Spleen (tissue), 11 donors: Measurements from ENCODE around the gene MCM5. TPM values are rescaled to one million over a fixed set of nuclear protein-coding genes. Genes with fewer than 3 reads are reported as not detected.

Source experiments
- DNase-seq: peaks from one replicate; pipeline ENCODE4 v3.0.0-alpha.2; 2020
- H3K27ac ChIP-seq, 8 donors: fragments of 200-600 bp; sonication (generic) in 7 of 8; 1 replicate in 4 of 8; 2 replicates in 4 of 8; pipeline versions ENCODE4 v1.5.0 to v1.8.0; 2016 to 2021; ENCODE audit warnings: inconsistent platforms in 4 of 8, mild to moderate bottlenecking in 4 of 8, moderate library complexity in 1 of 8
- H3K27me3 ChIP-seq, 7 donors: fragments of 200-600 bp; sonication (generic) in 6 of 7; replicated peaks in 1 of 7; 1 replicate in 4 of 7; 2 replicates in 3 of 7; pipeline versions ENCODE4 v1.5.0 to v1.8.0; 2016 to 2021; ENCODE audit warnings: inconsistent platforms in 3 of 7, mild to moderate bottlenecking in 1 of 7
- H3K36me3 ChIP-seq, 6 donors: fragments of 200-600 bp; sonication (generic) in 5 of 6; 1 replicate in 4 of 6; 2 replicates in 2 of 6; pipeline versions ENCODE4 v1.5.0 to v1.8.0; 2016 to 2021; ENCODE audit warnings: inconsistent platforms in 2 of 6
- H3K4me1 ChIP-seq, 6 donors: fragments of 200-600 bp; sonication (generic) in 5 of 6; 1 replicate in 3 of 6; 2 replicates in 3 of 6; pipeline versions ENCODE4 v1.5.0 to v1.8.0; 2016 to 2021; ENCODE audit warnings: inconsistent platforms in 3 of 6
- H3K4me3 ChIP-seq, 8 donors: fragments of 200-600 bp; sonication (generic) in 7 of 8; 1 replicate in 4 of 8; 2 replicates in 4 of 8; pipeline versions ENCODE4 v1.5.0 to v1.8.0; 2016 to 2021; ENCODE audit warnings: inconsistent platforms in 4 of 8, mild to moderate bottlenecking in 4 of 8, moderate library complexity in 2 of 8
- H3K9me3 ChIP-seq, 8 donors: fragments of 200-600 bp; sonication (generic) in 7 of 8; 1 replicate in 4 of 8; 2 replicates in 4 of 8; pipeline versions ENCODE4 v1.5.0 to v1.8.0; 2016 to 2021; ENCODE audit warnings: inconsistent platforms in 4 of 8
- POLR2A ChIP-seq, 3 donors: fragments of 450-650 bp; IDR thresholded peaks; one replicate each; pipeline ENCODE4 v1.5.1; 2017; ENCODE audit warnings: antibody characterized with exemption in 3 of 3, mild to moderate bottlenecking in 1 of 3
- POLR2AphosphoS5 ChIP-seq, 3 donors: sonication (generic); formaldehyde crosslinking; IDR thresholded peaks; one replicate each; pipeline ENCODE4 v1.5.1; 2017; ENCODE audit warnings: antibody characterized with exemption in 3 of 3
- WGBS, 5 donors: extraction: QIAGEN DNeasy Blood & Tissue Kit in 3 of 5; methylation state at CpG; one replicate each; pipeline versions ENCODE4 v1.1.5 to v1.1.7; 2013 to 2018; 5-methylcytosine and 5-hydroxymethylcytosine counted together
- intact Hi-C: fragments of 100-400 bp; cut with DNase I; formaldehyde crosslinking; loops from one replicate; pipeline ENCODE4 v1.15.0; 2023; ENCODE audit warnings: low total_unique reads
- polyA plus RNA-seq, 3 donors: library from polyadenylated mRNA; stranded (reverse); fragments of 200-250 nt; gene quantifications; one replicate each; pipeline ENCODE4 v1.2.1, GENCODE V29; 2013
- total RNA-seq, 7 donors: library from RNA; depleted of rRNA in 3 of 7; stranded (reverse); fragments of >200 nt in 3 of 7; fragmentation: NEBNext Ultra II Directional in 4 of 7; extraction: Animal tissue kit (Norgen Biotek cat#: 25700) in 4 of 7; gene quantifications; one replicate each; pipeline versions ENCODE4 v1.1.0 to v1.2.1, GENCODE V29; 2016 to 2021
- TF ChIP-seq, protein P1 (sequence below), 11 experiments: fragments of 200-600 bp in 7 of 11; fragments of 450-650 bp in 4 of 11; sonication (generic) in 4 of 11; IDR thresholded peaks in 8 of 11; conservative IDR thresholded peaks in 3 of 11; 1 replicate in 7 of 11; 2 replicates in 4 of 11; pipeline versions ENCODE4 v1.4.0 to v1.8.0; 2016 to 2021; ENCODE audit warnings: antibody characterized with exemption in 11 of 11, inconsistent platforms in 4 of 11, mild to moderate bottlenecking in 1 of 11
- donor health status: healthy with polysubstance abuse.
- donor health status: DM: no; HTN: no; CAD: no; lungs with moderate emphysema.
- donor health status: DM: no; HTN: no; CAD: no.
- donor health status: Bipolar disorder and iron deficiency.
- donor health status: healthy.
- donor health status: DM: no; HTN: no; CAD: no.
- donor health status: DM: yes; HTN: yes; CAD: no.

Gene MCM5
- total and polyA plus RNA-seq, 10 donors: 45.2 to 96.3 (median 56.5) TPM

DNA sequence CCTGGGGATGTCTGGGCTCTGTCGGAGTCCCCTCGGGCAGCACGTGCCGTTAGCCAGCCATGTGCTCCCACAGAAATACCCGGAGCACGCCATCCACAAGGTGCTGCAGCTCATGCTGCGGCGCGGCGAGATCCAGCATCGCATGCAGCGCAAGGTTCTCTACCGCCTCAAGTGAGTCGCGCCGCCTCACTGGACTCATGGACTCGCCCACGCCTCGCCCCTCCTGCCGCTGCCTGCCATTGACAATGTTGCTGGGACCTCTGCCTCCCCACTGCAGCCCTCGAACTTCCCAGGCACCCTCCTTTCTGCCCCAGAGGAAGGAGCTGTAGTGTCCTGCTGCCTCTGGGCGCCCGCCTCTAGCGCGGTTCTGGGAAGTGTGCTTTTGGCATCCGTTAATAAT, 24.1 kb downstream of the MCM5 start:
- H3K4me1 ChIP-seq: peaks cover 0 to 10% (median 0%) of the 10 kb centered on the region in 6 donors
- no peak for DNase-seq
- no peaks in the 10 kb centered on the region for H3K27me3 ChIP-seq
- TF ChIP-seq POLR2A (IDR thresholded peaks at IDR 0.05): no peak
- TF ChIP-seq, protein P1, sequence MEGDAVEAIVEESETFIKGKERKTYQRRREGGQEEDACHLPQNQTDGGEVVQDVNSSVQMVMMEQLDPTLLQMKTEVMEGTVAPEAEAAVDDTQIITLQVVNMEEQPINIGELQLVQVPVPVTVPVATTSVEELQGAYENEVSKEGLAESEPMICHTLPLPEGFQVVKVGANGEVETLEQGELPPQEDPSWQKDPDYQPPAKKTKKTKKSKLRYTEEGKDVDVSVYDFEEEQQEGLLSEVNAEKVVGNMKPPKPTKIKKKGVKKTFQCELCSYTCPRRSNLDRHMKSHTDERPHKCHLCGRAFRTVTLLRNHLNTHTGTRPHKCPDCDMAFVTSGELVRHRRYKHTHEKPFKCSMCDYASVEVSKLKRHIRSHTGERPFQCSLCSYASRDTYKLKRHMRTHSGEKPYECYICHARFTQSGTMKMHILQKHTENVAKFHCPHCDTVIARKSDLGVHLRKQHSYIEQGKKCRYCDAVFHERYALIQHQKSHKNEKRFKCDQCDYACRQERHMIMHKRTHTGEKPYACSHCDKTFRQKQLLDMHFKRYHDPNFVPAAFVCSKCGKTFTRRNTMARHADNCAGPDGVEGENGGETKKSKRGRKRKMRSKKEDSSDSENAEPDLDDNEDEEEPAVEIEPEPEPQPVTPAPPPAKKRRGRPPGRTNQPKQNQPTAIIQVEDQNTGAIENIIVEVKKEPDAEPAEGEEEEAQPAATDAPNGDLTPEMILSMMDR (IDR thresholded peaks at IDR 0.05 in 8 of 11, conservative IDR thresholded peaks at IDR 0.05 in 3 of 11): no peak
- peak in 1 of 3 donors; percentile 26 for TF ChIP-seq POLR2AphosphoS5 (IDR thresholded peaks at IDR 0.05)
- H3K4me3 ChIP-seq: no peak overlapping the region
- intact Hi-C loops: no loop called here
- H3K27ac ChIP-seq: no peak overlapping the region
- no peaks in the 10 kb centered on the region for H3K9me3 ChIP-seq
- WGBS, 5 donors: 94 to 97% (median 96%) methylated on average over 14 to 26 of the region's 26 CpGs
- H3K36me3 ChIP-seq: peaks cover 0 to 98% (median 68%) of the 10 kb centered on the region in 6 donors

DNA sequence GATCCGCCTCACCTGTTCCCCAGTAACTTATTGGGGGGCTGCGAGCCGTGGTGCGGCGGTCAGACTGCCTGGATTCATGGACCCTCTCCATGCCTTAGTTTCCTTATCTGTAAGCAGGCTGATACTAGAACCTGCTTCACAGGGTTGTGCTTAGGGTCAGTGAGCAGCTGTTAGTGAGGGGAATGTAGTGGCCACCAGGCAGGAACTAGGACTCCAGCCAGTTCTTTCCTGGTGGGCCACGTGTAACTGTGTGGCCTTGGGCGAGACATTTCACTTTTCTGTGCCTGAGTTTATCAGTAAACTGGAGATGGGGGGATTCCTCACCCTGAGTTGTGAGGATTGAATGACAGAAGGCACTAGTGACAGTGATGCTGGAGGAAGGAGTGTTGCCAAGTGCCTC, 24.8 kb downstream of the MCM5 start:
- Histone ChIP-seq H3K27me3 (no peaks in the 10 kb centered on the region), H3K36me3 (peaks cover 0 to 98% (median 62%) of the 10 kb centered on the region in 6 donors), H3K27ac (peak overlapping the region in 3 of 8 donors; percentile 9 to 33 (median 28)), H3K4me1 (peaks cover 0 to 10% (median 0%) of the 10 kb centered on the region in 6 donors), H3K4me3 (no peak overlapping the region), H3K9me3 (no peaks in the 10 kb centered on the region)
- intact Hi-C loops: no loop called here
- no peak for DNase-seq
- TF ChIP-seq POLR2AphosphoS5 (IDR thresholded peaks at IDR 0.05): peak in 1 of 3 donors; percentile 47
- TF ChIP-seq POLR2A (IDR thresholded peaks at IDR 0.05): no peak
- TF ChIP-seq, protein P1 (IDR thresholded peaks at IDR 0.05 in 8 of 11, conservative IDR thresholded peaks at IDR 0.05 in 3 of 11): no peak
- WGBS, 5 donors: 80 to 87% (median 85%) methylated on average over 7 of the region's 7 CpGs

DNA sequence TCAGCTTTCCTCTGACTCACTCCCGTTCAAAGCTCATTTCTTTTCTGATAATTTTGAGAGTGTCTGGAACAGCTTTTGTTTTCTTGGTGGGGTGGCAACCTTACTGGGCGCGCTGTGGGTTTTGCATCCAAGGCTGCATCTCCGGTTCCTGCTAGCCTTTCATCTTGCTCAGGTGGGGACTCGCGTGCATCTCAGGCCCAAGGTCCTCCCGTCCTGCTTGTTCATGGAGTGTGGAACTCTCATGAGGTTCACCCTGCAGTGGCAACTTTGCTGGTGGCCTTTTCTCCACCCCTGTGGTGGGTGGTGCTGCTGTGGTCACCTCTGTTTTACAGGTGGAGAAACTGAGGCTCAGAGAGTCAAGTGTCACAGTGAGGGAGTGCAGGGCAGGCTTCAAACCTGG, 25.6 kb downstream of the MCM5 start:
- Histone ChIP-seq H3K36me3 (peaks cover 0 to 96% (median 54%) of the 10 kb centered on the region in 6 donors), H3K27me3 (no peaks in the 10 kb centered on the region), H3K4me1 (peaks cover 0 to 12% (median 0%) of the 10 kb centered on the region in 6 donors), H3K9me3 (no peaks in the 10 kb centered on the region), H3K27ac (no peak overlapping the region), H3K4me3 (no peak overlapping the region)
- intact Hi-C loops: no loop called here
- 92 to 97% (median 92%) methylated on average over 7 of the region's 7 CpGs for WGBS, 5 donors
- TF ChIP-seq POLR2AphosphoS5 (IDR thresholded peaks at IDR 0.05): no peak
- TF ChIP-seq, protein P1 (IDR thresholded peaks at IDR 0.05 in 8 of 11, conservative IDR thresholded peaks at IDR 0.05 in 3 of 11): no peak
- no peak for TF ChIP-seq POLR2A (IDR thresholded peaks at IDR 0.05)
- no peak for DNase-seq

DNA sequence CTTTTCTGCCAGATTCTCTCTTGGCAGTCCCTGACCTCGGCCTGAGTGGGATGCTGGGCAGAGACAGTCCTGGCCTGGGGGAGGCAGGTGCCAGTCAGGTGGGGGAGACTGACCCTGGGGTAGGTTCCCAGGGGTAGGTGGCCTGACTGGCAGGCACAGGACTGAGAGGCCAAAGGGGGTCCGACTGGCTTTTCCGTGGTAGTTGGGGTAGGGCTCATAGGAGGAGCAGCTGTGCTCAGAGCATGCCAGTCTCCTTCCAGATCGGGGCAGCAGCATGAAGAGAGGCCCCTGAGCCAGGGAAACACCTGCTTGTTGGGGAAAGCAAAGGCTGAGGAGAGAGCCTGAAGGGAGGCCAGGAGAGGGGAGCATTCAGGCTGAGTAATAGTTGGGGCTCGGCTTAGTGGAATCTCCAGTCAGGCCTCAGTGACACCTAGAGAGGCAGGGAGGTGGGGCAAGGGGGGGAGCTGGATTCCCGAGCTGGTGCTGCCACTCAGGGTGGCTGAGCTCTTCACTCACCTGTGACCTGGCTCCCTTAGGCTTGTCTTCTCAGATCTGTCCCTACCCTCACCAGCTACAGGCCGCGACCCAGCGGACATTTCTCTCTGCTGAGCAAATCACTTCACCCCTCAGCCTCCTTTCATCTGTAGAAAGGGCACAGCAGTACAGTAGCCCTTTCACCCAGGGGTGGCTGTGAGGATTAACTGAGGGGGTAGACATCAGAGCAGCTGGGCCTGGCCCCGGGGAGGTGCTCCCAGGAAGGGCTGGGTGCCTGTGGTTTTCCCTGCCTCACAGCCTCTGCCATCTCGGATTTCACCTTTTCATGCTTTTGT, 26.2 kb downstream of the MCM5 start:
- TF ChIP-seq POLR2A (IDR thresholded peaks at IDR 0.05): no peak
- TF ChIP-seq, protein P1 (IDR thresholded peaks at IDR 0.05 in 8 of 11, conservative IDR thresholded peaks at IDR 0.05 in 3 of 11): no peak
- TF ChIP-seq POLR2AphosphoS5 (IDR thresholded peaks at IDR 0.05): no peak
- Histone ChIP-seq H3K9me3 (no peaks in the 10 kb centered on the region), H3K4me1 (peaks cover 0 to 19% (median 2%) of the 10 kb centered on the region in 6 donors), H3K27ac (no peak overlapping the region), H3K27me3 (no peaks in the 10 kb centered on the region), H3K4me3 (no peak overlapping the region), H3K36me3 (peaks cover 0 to 90% (median 48%) of the 10 kb centered on the region in 6 donors)
- DNase-seq: no peak
- intact Hi-C loops: no loop called here
- 86 to 93% (median 91%) methylated on average over 10 to 11 of the region's 11 CpGs for WGBS, 5 donors
